ENCODE results near the gene UVSSA.

The UVSSA gene

GRCh38 chr4:1395941-1396805, 49.2 kb downstream of the UVSSA start:
- DNase-seq (ENCODE audit: low read depth), result no peak

- DNase-seq (ENCODE audit: low read depth), result no peak
Observed at GRCh38 chr4:1396806-1397455, 49.9 kb downstream of the UVSSA start.

GRCh38 chr4:1398681-1399507, 51.9 kb downstream of the UVSSA start:
- DNase-seq (ENCODE audit: low read depth), result no peak

- DNase-seq (ENCODE audit: low read depth), result no peak
Observed at GRCh38 chr4:1399508-1400190, 52.6 kb downstream of the UVSSA start.

- DNase-seq (ENCODE audit: low read depth), result no peak
Observed at GRCh38 chr4:1400191-1400805, 53.3 kb downstream of the UVSSA start.

GRCh38 chr4:1400831-1401408, 53.9 kb downstream of the UVSSA start:
- DNase-seq (ENCODE audit: low read depth), result no peak

GRCh38 chr4:1401409-1402020, 54.5 kb downstream of the UVSSA start:
- DNase-seq (ENCODE audit: low read depth), result no peak

GRCh38 chr4:1402021-1402515, 55.1 kb downstream of the UVSSA start:
- no peak for DNase-seq (ENCODE audit: low read depth)

- no peak for DNase-seq (ENCODE audit: low read depth)
Observed at GRCh38 chr4:1402516-1403091, 55.6 kb downstream of the UVSSA start.

- DNase-seq (ENCODE audit: low read depth), result no peak
Observed at GRCh38 chr4:1403177-1403583, 56.2 kb downstream of the UVSSA start.

GRCh38 chr4:1403591-1404572, 56.9 kb downstream of the UVSSA start:
- DNase-seq (ENCODE audit: low read depth), result no peak

- no peak for DNase-seq (ENCODE audit: low read depth)
Observed at GRCh38 chr4:1404573-1405253, 57.7 kb downstream of the UVSSA start.

GRCh38 chr4:1405254-1405635, 58.2 kb downstream of the UVSSA start:
- DNase-seq (ENCODE audit: low read depth), result no peak

- DNase-seq (ENCODE audit: low read depth), result no peak
Observed at GRCh38 chr4:1405636-1406393, 58.8 kb downstream of the UVSSA start.

- DNase-seq (ENCODE audit: low read depth), result no peak
Observed at GRCh38 chr4:1406394-1406980, 59.5 kb downstream of the UVSSA start, which contains the start of gene NKX1-1. Gene NKX1-1, minus strand, starts transcription at chr4:1406442. Its CDS starts 0 bp downstream, at chr4:1406442.

GRCh38 chr4:1406981-1407656, 60.1 kb downstream of the UVSSA start:
- no peak for DNase-seq (ENCODE audit: low read depth)
